ENCODE data around the gene PEMT. TPM values are rescaled to one million over a fixed set of nuclear protein-coding genes. Genes with fewer than 3 reads are reported as not detected.

The PEMT gene
- total and polyA plus RNA-seq, 2 of the 8 experiments (the other 6 are each of a cell fraction or from before 2014, with no cell fraction given): 42.0 to 118 TPM

DNA sequence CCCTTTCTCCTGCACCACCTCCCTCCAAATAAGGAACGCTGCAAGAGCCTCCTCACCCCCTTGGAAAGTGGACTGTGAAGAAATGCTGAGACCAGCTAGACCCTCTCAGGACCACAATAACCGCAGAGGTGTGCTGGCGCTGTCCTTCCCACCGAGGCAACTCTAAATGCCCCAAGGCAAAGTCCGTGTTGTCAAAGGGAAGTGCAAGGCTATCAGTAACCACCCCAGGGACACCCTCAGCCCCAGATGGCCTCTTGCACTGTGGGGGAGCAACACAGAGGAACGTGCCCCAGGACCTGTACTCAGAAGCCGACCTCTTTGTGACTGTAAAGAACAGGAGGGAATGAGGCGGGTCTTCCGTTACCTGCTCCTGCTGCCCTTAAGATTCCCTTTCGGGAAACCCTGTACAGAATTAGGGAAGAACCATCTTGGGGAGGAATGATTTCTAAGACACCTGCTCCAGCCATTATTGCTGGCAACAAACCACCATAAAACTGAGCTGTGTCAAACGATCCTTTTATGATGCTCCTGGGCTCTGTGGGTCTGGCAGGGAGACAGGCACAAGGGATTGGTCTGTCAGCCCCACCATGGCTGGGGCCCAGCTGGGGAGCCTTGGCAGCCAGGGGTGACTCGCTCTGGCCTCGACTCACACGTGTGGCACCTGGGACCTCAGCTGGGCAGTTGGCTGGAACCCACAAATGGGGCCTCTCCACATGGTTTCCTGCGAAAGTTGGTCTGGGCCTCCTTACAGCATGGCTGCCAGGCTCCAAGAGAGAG, 129.3 kb downstream of the PEMT start:
- Histone ChIP-seq H3K27me3 (replicated peaks in 1 of 4; ENCODE audit: control insufficient read depth in 3 of 4, extremely low read depth in 1 of 4, insufficient read depth in 3 of 4, low read length in 3 of 4) (no peaks in the 10 kb centered on the region; a peak in 2 of 7 replicates), H2BK120ac (replicated peaks; ENCODE audit: low read depth, low read length) (no peak overlapping the region), H3K18ac (ENCODE audit: extremely low read depth, low read length) (no peak overlapping the region), H2AFZ (ENCODE audit: low read length) (no peak overlapping the region), H3K79me1 (ENCODE audit: low read depth, low read length) (no peaks in the 10 kb centered on the region), H3K4ac (replicated peaks; ENCODE audit: insufficient read length, low read depth, low read length) (no peak overlapping the region), H4K91ac (replicated peaks; ENCODE audit: insufficient read length, low read length) (no peak overlapping the region), H4K5ac (ENCODE audit: insufficient read length, low read depth, low read length) (no peak overlapping the region), H3K79me2 (ENCODE audit: control insufficient read depth in 1 of 2, insufficient read depth in 2 of 2, low read length in 2 of 2) (no peaks in the 10 kb centered on the region), H2AK5ac (ENCODE audit: low read depth, low read length) (no peak overlapping the region), H3K23me2 (ENCODE audit: low read depth, low read length) (peaks cover 5% of the 10 kb centered on the region; the same call in 1 of the 2 replicates), H3K4me3 (ENCODE audit: extremely low read depth in 1 of 4, insufficient read depth in 2 of 4, low read depth in 3 of 4, low read length in 4 of 4) (no peak overlapping the region), H2BK12ac (ENCODE audit: low read depth, low read length) (no peak overlapping the region), H4K8ac (ENCODE audit: extremely low read depth, insufficient read depth, low read length) (no peak overlapping the region), H3K9ac (replicated peaks in 1 of 4; ENCODE audit: extremely low read depth in 1 of 4, low read depth in 3 of 4, low read length in 3 of 4) (no peak overlapping the region), H2BK5ac (ENCODE audit: low read depth, low read length) (no peak overlapping the region), H3K4me2 (ENCODE audit: insufficient read depth in 1 of 2, low read depth in 2 of 2, low read length in 2 of 2) (no peak overlapping the region), H2BK20ac (ENCODE audit: low read length) (no peak overlapping the region), H3K36me3 (ENCODE audit: control insufficient read depth in 2 of 4, insufficient read depth in 4 of 4, low read length in 3 of 4) (no peaks in the 10 kb centered on the region), H3K14ac (ENCODE audit: insufficient read length) (no peak overlapping the region), H3K27ac (ENCODE audit: low read depth, low read length) (no peak overlapping the region), H3K4me1 (replicated peaks in 1 of 4; ENCODE audit: control insufficient read depth in 3 of 4, insufficient read depth in 4 of 4, low read length in 3 of 4) (no peaks in the 10 kb centered on the region), H3K56ac (replicated peaks; ENCODE audit: insufficient read length, low read depth, low read length) (no peak overlapping the region), H4K20me1 (replicated peaks in 1 of 2; ENCODE audit: control insufficient read depth in 1 of 2, insufficient read depth in 2 of 2, low read length in 2 of 2) (peaks cover 0 to 4% of the 10 kb centered on the region in 2 experiments), H3K9me3 (ENCODE audit: insufficient read depth in 2 of 2, low read depth in 1 of 2, low read length in 1 of 2) (peaks cover 0 to 7% of the 10 kb centered on the region in 2 experiments; a peak in 2 of 4 replicates), H2BK15ac (ENCODE audit: low read length) (no peak overlapping the region), H3K23ac (ENCODE audit: insufficient read length) (no peak overlapping the region)
- CTCF ChIA-PET (ENCODE audit: partially characterized antibody): interaction anchor here (0.6 to 2.0 kb wide), 5 partner anchors 18 to 112 kb away, joined by 3 to 7 read pairs (median 4); no protein-coding TSS in a partner anchor
- FAIRE-seq: no peak
- DNase-seq (ENCODE audit: low read depth in 1 of 2, low spot score in 2 of 2): no peak
- no peak for TF ChIP-seq EGR1 (IDR thresholded peaks at IDR 0.05; ENCODE audit: borderline replicate concordance, low read depth, low read length)
- TF ChIP-seq EZH2 (IDR thresholded peaks at IDR 0.05; ENCODE audit: low read depth, low read length, severe bottlenecking): no peak
- no peak for TF ChIP-seq NANOG (IDR thresholded peaks at IDR 0.05; ENCODE audit: insufficient read depth, low read depth, low read length, poor library complexity, severe bottlenecking)
- no peak for TF ChIP-seq BACH1 (IDR thresholded peaks at IDR 0.05; ENCODE audit: low read length)
- no peak for TF ChIP-seq HDAC6 (IDR thresholded peaks at IDR 0.05; ENCODE audit: low read depth, low read length)
- POLR2A ChIA-PET (ENCODE audit: partially characterized antibody): interaction anchor here (0.8 to 1.1 kb wide), 2 partner anchors 10 to 18 kb away, joined by 3 to 4 read pairs; no protein-coding TSS in a partner anchor
- 81% methylated on average over 15 of the region's 15 CpGs; no CpG with 5 or more reads in 1 of the 2 experiments for WGBS, 2 experiments (ENCODE audit: extremely low coverage in 1 of 2, insufficient coverage in 1 of 2, insufficient read length in 1 of 2, insufficient replicate concordance in 2 of 2, low coverage in 1 of 2, low lambda C conversion rate in 2 of 2, missing lambda C conversion rate in 1 of 2)

Measured in H1 (cell line).